PC-3 (cell line): ENCODE results near the gene ZNF672. TPM values are rescaled to one million over a fixed set of nuclear protein-coding genes. Genes with fewer than 3 reads are reported as not detected.

Experiments used
- ATAC-seq: fragments of 200-7000 bp; cut with Tn5 transposase; 2 replicates; pipeline ENCODE4 v1.9.1; 2020; ENCODE audit warnings: mild to moderate bottlenecking, moderate library complexity
- BruUV-seq: library from RNA; stranded (reverse); fragments of 400-500 nt; replicated peaks from 2 replicates; lab custom pipeline; 2021; lab: Mats Ljungman, UMichigan
- CTCF ChIA-PET: fragments of 300-600 bp; sonication (Branson Sonifier 250); formaldehyde crosslinking; loops from one replicate; lab custom pipeline; 2022; ENCODE audit warnings: antibody characterized with exemption; lab: Charles Lee
- POLR2A ChIA-PET: fragments of 300-600 bp; sonication (Branson Sonifier 250); formaldehyde crosslinking; loops from one replicate; lab custom pipeline; 2022; ENCODE audit warnings: antibody characterized with exemption; ENCODE audit not compliant: unreplicated experiment; lab: Charles Lee
- DNase-seq: peaks from one replicate; pipeline ENCODE4 v3.0.0-alpha.2; 2015
- H2AFZ ChIP-seq: fragments of 300-600 bp; sonication (generic); 2 replicates; pipeline ENCODE4 v1.6.0; 2016; ENCODE audit warnings: antibody characterized with exemption, low read length
- H3F3A ChIP-seq: fragments of 300-600 bp; sonication (generic); one replicate; pipeline ENCODE4 v1.6.0; 2017; ENCODE audit warnings: antibody characterized with exemption, low read length, control low read depth, mild to moderate bottlenecking; ENCODE audit not compliant: unreplicated experiment
- H3K27ac ChIP-seq: fragments of 300-600 bp; sonication (generic); 2 replicates; pipeline ENCODE4 v1.5.1; 2016; ENCODE audit warnings: mild to moderate bottlenecking, low read length
- H3K27me3 ChIP-seq: fragments of 300-600 bp; sonication (generic); 2 replicates; pipeline ENCODE4 v1.6.1; 2016; ENCODE audit warnings: low read length, mixed read lengths
- H3K36me3 ChIP-seq: fragments of 300-600 bp; sonication (generic); 2 replicates; pipeline ENCODE4 v1.6.1; 2016; ENCODE audit warnings: low read depth, mixed run types, low read length, mixed read lengths
- H3K4me1 ChIP-seq: fragments of 300-600 bp; sonication (generic); 2 replicates; pipeline ENCODE4 v1.5.1; 2016; ENCODE audit warnings: low read length; ENCODE audit not compliant: insufficient read depth
- H3K4me2 ChIP-seq: fragments of 300-600 bp; sonication (generic); 2 replicates; pipeline ENCODE4 v1.6.0; 2016; ENCODE audit warnings: low read length
- H3K4me3 ChIP-seq: fragments of 300-600 bp; sonication (generic); 2 replicates; pipeline ENCODE4 v1.5.1; 2016; ENCODE audit warnings: mild to moderate bottlenecking, low read length, mixed read lengths
- H3K79me2 ChIP-seq: fragments of 300-600 bp; sonication (generic); 2 replicates; pipeline ENCODE4 v1.6.1; 2017; ENCODE audit warnings: low read length, mixed read lengths
- H3K9ac ChIP-seq: fragments of 300-600 bp; sonication (generic); 2 replicates; pipeline ENCODE4 v1.6.0; 2016; ENCODE audit warnings: mild to moderate bottlenecking, low read length
- H3K9me2 ChIP-seq: fragments of 300-600 bp; sonication (generic); replicated peaks from 2 replicates; pipeline ENCODE4 v1.6.1; 2016; ENCODE audit warnings: mixed run types, low read length, mixed read lengths
- H3K9me3 ChIP-seq: fragments of 300-600 bp; sonication (generic); 2 replicates; pipeline ENCODE4 v1.6.1; 2016; ENCODE audit warnings: low read length, mixed read lengths
- H4K20me1 ChIP-seq: fragments of 300-600 bp; sonication (generic); 2 replicates; pipeline ENCODE4 v1.6.1; 2016; ENCODE audit warnings: low read length, mixed read lengths
- CTCF ChIP-seq: fragments of 300-600 bp; sonication (generic); conservative IDR thresholded peaks from 2 replicates; pipeline ENCODE4 v1.5.1; 2017; ENCODE audit warnings: antibody characterized with exemption, low read depth, mild to moderate bottlenecking, low read length
- EZH2 ChIP-seq: fragments of 300-600 bp; sonication (generic); IDR thresholded peaks from one replicate; pipeline ENCODE4 v1.6.1; 2017; ENCODE audit warnings: antibody characterized with exemption, mild to moderate bottlenecking, low read length; ENCODE audit not compliant: unreplicated experiment
- EZH2phosphoT487 ChIP-seq: fragments of 300-600 bp; sonication (generic); IDR thresholded peaks from 2 replicates; pipeline ENCODE4 v1.6.1; 2018; ENCODE audit warnings: mild to moderate bottlenecking, antibody characterized with exemption, low read length, borderline replicate concordance
- intact Hi-C: fragments of 100-400 bp; cut with micrococcal nuclease; formaldehyde crosslinking; loops from 2 replicates; pipeline ENCODE4 v1.9.0; 2023
- total RNA-seq: library from RNA; depleted of rRNA; stranded (reverse); fragments of >200 nt; gene quantifications from 2 replicates; pipeline ENCODE4 v1.2.3, GENCODE V29; 2014

ZNF672 gene
- total RNA-seq, 1 experiment from 2014 or later = 83.9 TPM

DNA sequence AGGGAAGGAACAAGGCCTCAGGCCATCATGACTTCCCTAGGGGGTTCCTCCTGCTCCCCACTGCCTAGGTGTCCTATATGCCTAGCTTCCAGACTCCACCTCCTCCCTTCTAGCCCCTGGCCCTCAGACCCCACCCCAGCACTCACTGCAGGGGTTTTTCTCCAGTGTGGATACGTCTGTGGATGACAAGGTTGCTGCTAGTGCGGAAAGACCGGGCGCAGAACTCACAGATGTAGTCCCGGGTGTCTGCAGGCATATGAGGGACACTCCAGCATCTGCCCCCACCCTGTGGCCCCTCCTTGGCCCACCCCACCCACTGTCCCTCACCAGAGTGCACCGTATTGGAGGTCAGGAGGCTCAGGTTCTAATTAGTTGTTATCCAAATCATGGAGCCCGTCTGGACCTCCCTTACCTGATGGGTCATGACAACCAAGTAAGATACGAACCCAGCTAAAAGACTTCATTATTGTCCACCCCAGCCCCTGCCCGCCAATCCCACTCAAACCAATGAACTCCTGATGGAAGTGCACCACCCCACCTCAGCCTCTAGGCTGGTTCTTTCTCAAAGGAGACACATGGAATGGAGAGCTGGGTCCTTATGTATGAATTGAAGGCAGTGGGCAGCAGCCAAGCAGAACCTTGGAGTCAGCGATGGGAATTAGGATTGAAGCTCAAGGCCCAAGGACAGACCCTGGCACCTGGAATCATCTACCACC lies 12.7 kb downstream of the ZNF672 start:
- Histone ChIP-seq H3K9me3 (no peaks in the 10 kb centered on the region), H2AFZ (no peak overlapping the region), H3K9ac (no peak overlapping the region), H4K20me1 (no peaks in the 10 kb centered on the region), H3K4me2 (no peak overlapping the region), H3K36me3 (peaks cover 80% of the 10 kb centered on the region), H3K79me2 (0 out of 2 replicates have a peak, but pooled peaks cover 1% of the 10 kb centered on the region), H3K27me3 (no peaks in the 10 kb centered on the region), H3K9me2 (no peaks in the 10 kb centered on the region), H3K4me1 (no peaks in the 10 kb centered on the region), H3F3A (no peaks in the 10 kb centered on the region), H3K4me3 (no peak overlapping the region), H3K27ac (no peak overlapping the region)
- no peak; the same call in 1 of the 2 replicates for ATAC-seq
- TF ChIP-seq EZH2phosphoT487 (no peak), CTCF (no peak), EZH2 (no peak)
- no TSS peak for BruUV-seq
- ChIA-PET POLR2A (no interaction called here), CTCF (no interaction called here)
- no peak for DNase-seq
- intact Hi-C loops = no loop called here

DNA sequence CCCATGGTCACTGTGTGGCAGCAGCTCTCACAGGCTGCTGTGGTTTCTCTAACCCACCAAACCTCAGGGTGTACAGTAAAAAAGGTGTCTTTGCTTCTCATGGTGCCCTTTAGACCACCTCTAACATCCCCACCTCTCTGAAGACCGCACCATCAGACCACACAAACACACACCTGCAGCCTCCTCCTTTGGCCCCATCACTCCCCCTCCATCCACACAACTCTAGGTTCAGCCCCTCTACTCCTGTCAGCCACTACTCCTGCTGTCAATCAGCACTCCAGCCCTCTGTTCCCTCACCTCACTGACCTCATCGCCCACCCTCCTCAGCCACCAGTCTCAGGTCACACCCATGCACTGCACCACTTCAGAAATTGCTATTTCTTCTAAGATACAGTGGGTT lies 13.4 kb downstream of the ZNF672 start:
- no TSS peak for BruUV-seq
- no peak; the same call in 1 of the 2 replicates for ATAC-seq
- intact Hi-C loops = no loop called here
- H2AFZ ChIP-seq = no peak overlapping the region
- H3K9ac ChIP-seq = no peak overlapping the region
- H3K4me2 ChIP-seq = no peak overlapping the region
- no peaks in the 10 kb centered on the region for H3K9me2 ChIP-seq
- no peaks in the 10 kb centered on the region for H3F3A ChIP-seq
- H3K4me1 ChIP-seq = no peaks in the 10 kb centered on the region
- no peaks in the 10 kb centered on the region for H3K9me3 ChIP-seq
- no peak overlapping the region for H3K4me3 ChIP-seq
- TF ChIP-seq EZH2 (no peak), EZH2phosphoT487 (no peak)
- ChIA-PET CTCF (no interaction called here), POLR2A (no interaction called here)
- H3K79me2 ChIP-seq = peaks cover 8% of the 10 kb centered on the region; the same call in 1 of the 2 replicates
- H4K20me1 ChIP-seq = no peaks in the 10 kb centered on the region
- H3K27me3 ChIP-seq = no peaks in the 10 kb centered on the region
- no peak for DNase-seq
- peaks cover 77% of the 10 kb centered on the region for H3K36me3 ChIP-seq
- no peak overlapping the region for H3K27ac ChIP-seq

GRCh38 chr1:248852481-248853405 lies 14.7 kb downstream of the ZNF672 start:
- ATAC-seq (no peak), DNase-seq (no peak)
- TF ChIP-seq CTCF = no peak
- TF ChIP-seq EZH2 = no peak
- no peak for TF ChIP-seq EZH2phosphoT487
- H3F3A ChIP-seq = no peaks in the 10 kb centered on the region
- H4K20me1 ChIP-seq = no peaks in the 10 kb centered on the region
- H3K9ac ChIP-seq = no peak overlapping the region
- no peak overlapping the region for H3K27ac ChIP-seq
- H2AFZ ChIP-seq = no peak overlapping the region
- no peak overlapping the region for H3K4me2 ChIP-seq
- intact Hi-C loops = no loop called here
- peaks cover 22% of the 10 kb centered on the region for H3K79me2 ChIP-seq
- H3K36me3 ChIP-seq = peaks cover 67% of the 10 kb centered on the region
- H3K9me3 ChIP-seq = no peaks in the 10 kb centered on the region
- ChIA-PET POLR2A (no interaction called here), CTCF (no interaction called here)
- H3K4me3 ChIP-seq = no peak overlapping the region
- H3K9me2 ChIP-seq = no peaks in the 10 kb centered on the region
- peaks cover 13% of the 10 kb centered on the region for H3K4me1 ChIP-seq
- no peaks in the 10 kb centered on the region for H3K27me3 ChIP-seq
- BruUV-seq = no TSS peak
